ENCODE measurements around the gene FAM110A. TPM values are rescaled to one million over a fixed set of nuclear protein-coding genes. Genes with fewer than 3 reads are reported as not detected.

Gene FAM110A
- total and polyA plus RNA-seq, 4 donors, result 2.9 to 16.2 (median 10.0) TPM

- no peak overlapping the region for H3K4me3 ChIP-seq (ENCODE audit: low read depth, low read length)
- H3K27me3 ChIP-seq (ENCODE audit: control insufficient read depth, insufficient read depth, low read length), result no peaks in the 10 kb centered on the region
- H3K4me1 ChIP-seq (ENCODE audit: control insufficient read depth, insufficient read depth, low read length), result peaks cover 9% of the 10 kb centered on the region
- H3K9me3 ChIP-seq (ENCODE audit: control insufficient read depth, insufficient read depth, low read length), result no peaks in the 10 kb centered on the region
- WGBS (ENCODE audit: insufficient coverage), result 100% methylated on average over 1 of the region's 2 CpGs
- DNase-seq (ENCODE audit: low read depth in 4 of 6, low spot score in 6 of 6), result no peak
- no peak overlapping the region for H3K27ac ChIP-seq (ENCODE audit: low read depth, low read length)
- no peaks in the 10 kb centered on the region for H3K36me3 ChIP-seq (ENCODE audit: control insufficient read depth, insufficient read depth, low read length)
Observed at GRCh38 chr20:829551-829950, 4.0 kb upstream of the FAM110A start.

GRCh38 chr20:830011-830521 is 3.4 kb upstream of the FAM110A start:
- WGBS (ENCODE audit: insufficient coverage), result 81% methylated on average over 5 of the region's 8 CpGs
- Histone ChIP-seq H3K36me3 (ENCODE audit: control insufficient read depth, insufficient read depth, low read length) (no peaks in the 10 kb centered on the region), H3K9me3 (ENCODE audit: control insufficient read depth, insufficient read depth, low read length) (no peaks in the 10 kb centered on the region), H3K4me3 (ENCODE audit: low read depth, low read length) (no peak overlapping the region), H3K4me1 (ENCODE audit: control insufficient read depth, insufficient read depth, low read length) (peaks cover 12% of the 10 kb centered on the region), H3K27ac (ENCODE audit: low read depth, low read length) (no peak overlapping the region), H3K27me3 (ENCODE audit: control insufficient read depth, insufficient read depth, low read length) (no peaks in the 10 kb centered on the region)
- DNase-seq (ENCODE audit: low read depth in 4 of 6, low spot score in 6 of 6), result no peak

DNA sequence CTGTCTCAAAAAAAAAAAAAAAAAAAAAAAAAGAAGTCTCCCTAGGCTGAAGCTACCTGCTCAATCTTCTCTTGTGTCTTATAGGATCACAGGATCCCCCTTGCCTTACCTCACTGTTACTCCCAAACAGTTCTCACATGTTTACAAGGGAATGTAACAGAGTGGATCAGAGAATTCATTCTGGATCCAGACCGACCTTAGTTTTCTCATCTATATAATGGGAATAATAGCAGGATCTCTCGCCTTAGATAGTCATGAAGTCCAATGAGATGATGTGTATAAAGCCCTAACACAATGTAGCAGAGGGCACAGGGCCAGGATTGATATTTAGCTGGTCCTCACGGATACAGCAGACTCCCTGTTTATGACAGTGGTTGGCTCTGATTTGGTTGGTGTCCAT is 2.3 kb upstream of the FAM110A start:
- no peaks in the 10 kb centered on the region for H3K9me3 ChIP-seq (ENCODE audit: control insufficient read depth, insufficient read depth, low read length)
- no peaks in the 10 kb centered on the region for H3K36me3 ChIP-seq (ENCODE audit: control insufficient read depth, insufficient read depth, low read length)
- H3K27me3 ChIP-seq (ENCODE audit: control insufficient read depth, insufficient read depth, low read length), result no peaks in the 10 kb centered on the region
- DNase-seq (ENCODE audit: low read depth in 4 of 6, low spot score in 6 of 6), result no peak
- WGBS (ENCODE audit: insufficient coverage), result 100% methylated on average over 1 of the region's 3 CpGs
- H3K27ac ChIP-seq (ENCODE audit: low read depth, low read length), result no peak overlapping the region
- H3K4me1 ChIP-seq (ENCODE audit: control insufficient read depth, insufficient read depth, low read length), result peaks cover 19% of the 10 kb centered on the region
- H3K4me3 ChIP-seq (ENCODE audit: low read depth, low read length), result no peak overlapping the region

DNA sequence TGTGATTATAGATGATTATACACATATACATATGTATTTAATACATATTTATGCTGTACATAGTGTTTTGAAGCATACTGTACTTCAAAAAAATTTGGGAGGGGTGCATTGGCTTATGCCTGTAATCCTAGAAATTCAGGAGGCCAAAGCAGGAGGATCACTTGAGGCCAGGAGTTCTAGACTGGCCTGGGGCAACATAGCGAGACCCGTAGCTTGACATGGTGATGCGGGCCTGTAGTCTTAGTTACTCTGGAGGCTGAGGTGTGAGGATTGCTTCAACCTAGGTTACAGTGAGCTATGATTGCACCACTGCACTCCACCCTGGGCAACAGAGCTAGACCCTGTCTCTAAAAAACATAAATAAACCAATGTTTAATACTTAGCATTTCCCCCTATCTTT is 1.6 kb upstream of the FAM110A start:
- WGBS (ENCODE audit: insufficient coverage), result no CpG with 5 or more reads among the region's 3 CpGs

DNA sequence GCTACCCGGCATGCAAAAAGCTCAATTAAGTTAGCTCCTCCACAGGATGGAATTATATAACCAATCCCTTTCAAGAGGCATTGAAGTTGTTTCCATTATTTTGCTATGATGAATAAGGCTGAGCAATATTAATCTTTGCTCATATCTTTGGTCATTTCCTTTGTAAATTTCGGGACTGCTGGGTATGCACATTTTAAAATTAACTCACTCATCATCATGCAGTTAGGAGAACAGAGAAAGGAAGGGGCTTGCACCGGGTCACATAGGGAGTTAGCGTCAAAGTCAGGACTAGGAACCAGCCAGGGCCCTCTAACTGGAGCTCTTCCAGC is 430 bp upstream of the FAM110A start:
- Histone ChIP-seq H3K4me3 (ENCODE audit: low read depth, low read length) (peak overlapping the region; percentile 77), H3K4me1 (ENCODE audit: control insufficient read depth, insufficient read depth, low read length) (peaks cover 19% of the 10 kb centered on the region), H3K9me3 (ENCODE audit: control insufficient read depth, insufficient read depth, low read length) (no peaks in the 10 kb centered on the region), H3K27ac (ENCODE audit: low read depth, low read length) (peak overlapping the region; percentile 45), H3K36me3 (ENCODE audit: control insufficient read depth, insufficient read depth, low read length) (no peaks in the 10 kb centered on the region), H3K27me3 (ENCODE audit: control insufficient read depth, insufficient read depth, low read length) (no peaks in the 10 kb centered on the region)
- DNase-seq (ENCODE audit: low read depth in 4 of 6, low spot score in 6 of 6), result no peak
- WGBS (ENCODE audit: insufficient coverage), result 0% methylated on average over 2 of the region's 4 CpGs

More for the DNA sequence above, 1.6 kb upstream of the FAM110A start:
- no peaks in the 10 kb centered on the region for H3K27me3 ChIP-seq (ENCODE audit: control insufficient read depth, insufficient read depth, low read length)
- no peaks in the 10 kb centered on the region for H3K9me3 ChIP-seq (ENCODE audit: control insufficient read depth, insufficient read depth, low read length)
- H3K36me3 ChIP-seq (ENCODE audit: control insufficient read depth, insufficient read depth, low read length), result no peaks in the 10 kb centered on the region
- no peak for DNase-seq (ENCODE audit: low read depth in 4 of 6, low spot score in 6 of 6)
- H3K4me3 ChIP-seq (ENCODE audit: low read depth, low read length), result no peak overlapping the region
- H3K27ac ChIP-seq (ENCODE audit: low read depth, low read length), result no peak overlapping the region
- H3K4me1 ChIP-seq (ENCODE audit: control insufficient read depth, insufficient read depth, low read length), result peaks cover 19% of the 10 kb centered on the region

DNA sequence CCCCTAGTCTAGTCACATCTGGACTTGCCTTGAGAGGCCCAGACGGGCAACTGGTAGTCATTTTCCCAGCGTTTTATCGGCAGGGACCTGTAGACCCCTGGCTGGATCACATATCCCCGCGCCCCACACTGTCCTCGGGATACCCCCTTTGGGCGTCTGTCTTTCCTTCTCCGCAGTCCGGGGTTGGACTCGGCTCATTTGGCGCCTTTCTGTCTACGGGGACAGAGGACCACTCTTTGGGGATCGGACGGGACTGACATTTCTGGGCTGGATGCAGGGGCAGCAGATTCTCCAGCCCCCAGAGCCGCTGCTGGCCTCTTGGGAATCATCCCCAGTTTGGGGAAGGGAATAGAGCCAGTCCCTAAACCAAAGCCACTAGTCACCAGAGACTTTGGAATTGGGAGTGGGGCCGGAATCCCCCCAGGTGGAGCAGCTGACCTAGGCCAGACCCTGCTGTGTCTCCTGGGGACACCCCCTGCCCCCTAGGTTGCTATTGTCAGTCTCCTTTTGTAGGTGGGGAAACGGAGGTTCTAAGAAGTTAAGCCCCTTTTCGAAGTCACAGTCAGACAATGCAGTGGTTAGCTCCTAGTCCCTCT is 734 bp downstream of the FAM110A start:
- no peak overlapping the region for H3K27ac ChIP-seq (ENCODE audit: low read depth, low read length)
- H3K4me1 ChIP-seq (ENCODE audit: control insufficient read depth, insufficient read depth, low read length), result peaks cover 19% of the 10 kb centered on the region
- no peak for DNase-seq (ENCODE audit: low read depth in 4 of 6, low spot score in 6 of 6)
- no peaks in the 10 kb centered on the region for H3K27me3 ChIP-seq (ENCODE audit: control insufficient read depth, insufficient read depth, low read length)
- WGBS (ENCODE audit: insufficient coverage), result 4% methylated on average over 17 of the region's 18 CpGs
- H3K36me3 ChIP-seq (ENCODE audit: control insufficient read depth, insufficient read depth, low read length), result no peaks in the 10 kb centered on the region
- peak overlapping the region; percentile 77 for H3K4me3 ChIP-seq (ENCODE audit: low read depth, low read length)
- no peaks in the 10 kb centered on the region for H3K9me3 ChIP-seq (ENCODE audit: control insufficient read depth, insufficient read depth, low read length)

DNA sequence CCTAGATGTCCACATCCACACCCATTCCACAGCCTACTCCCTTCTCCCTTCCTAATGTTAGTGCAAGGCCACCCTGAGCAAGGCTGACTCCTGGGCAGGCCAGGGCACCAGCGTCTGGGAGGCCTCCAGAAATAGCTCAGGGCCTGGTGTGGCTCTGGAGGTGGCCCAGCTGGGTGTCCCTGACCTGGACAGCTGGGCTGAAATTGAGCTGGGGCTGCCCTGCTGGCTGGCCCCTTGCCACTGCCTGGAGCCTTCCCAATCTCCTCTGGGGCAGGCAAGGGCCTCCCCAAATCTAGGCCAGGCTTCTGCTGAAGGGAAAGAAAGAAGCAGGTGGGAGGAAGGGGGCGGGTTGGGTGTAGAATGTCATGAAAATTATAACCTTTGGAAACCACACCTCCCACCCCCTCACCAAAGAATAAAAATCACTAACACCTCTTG is 2.1 kb downstream of the FAM110A start:
- DNase-seq (ENCODE audit: low read depth in 4 of 6, low spot score in 6 of 6), result no peak
- 50% methylated on average over 1 of the region's 2 CpGs for WGBS (ENCODE audit: insufficient coverage)

GRCh38 chr20:836190-836589 is 2.7 kb downstream of the FAM110A start:
- H3K27ac ChIP-seq (ENCODE audit: low read depth, low read length), result no peak overlapping the region
- WGBS (ENCODE audit: insufficient coverage), result no CpG with 5 or more reads among the region's 1 CpG
- H3K27me3 ChIP-seq (ENCODE audit: control insufficient read depth, insufficient read depth, low read length), result peaks cover 10% of the 10 kb centered on the region
- peaks cover 26% of the 10 kb centered on the region for H3K4me1 ChIP-seq (ENCODE audit: control insufficient read depth, insufficient read depth, low read length)
- H3K4me3 ChIP-seq (ENCODE audit: low read depth, low read length), result no peak overlapping the region
- H3K36me3 ChIP-seq (ENCODE audit: control insufficient read depth, insufficient read depth, low read length), result no peaks in the 10 kb centered on the region
- H3K9me3 ChIP-seq (ENCODE audit: control insufficient read depth, insufficient read depth, low read length), result no peaks in the 10 kb centered on the region
- DNase-seq (ENCODE audit: low read depth in 4 of 6, low spot score in 6 of 6), result no peak

More for the DNA sequence above, 2.1 kb downstream of the FAM110A start:
- H3K4me1 ChIP-seq (ENCODE audit: control insufficient read depth, insufficient read depth, low read length), result peaks cover 21% of the 10 kb centered on the region
- no peaks in the 10 kb centered on the region for H3K9me3 ChIP-seq (ENCODE audit: control insufficient read depth, insufficient read depth, low read length)
- no peak overlapping the region for H3K4me3 ChIP-seq (ENCODE audit: low read depth, low read length)
- H3K36me3 ChIP-seq (ENCODE audit: control insufficient read depth, insufficient read depth, low read length), result no peaks in the 10 kb centered on the region
- peaks cover 6% of the 10 kb centered on the region for H3K27me3 ChIP-seq (ENCODE audit: control insufficient read depth, insufficient read depth, low read length)
- H3K27ac ChIP-seq (ENCODE audit: low read depth, low read length), result no peak overlapping the region

GRCh38 chr20:839015-839414 is 5.5 kb downstream of the FAM110A start:
- 80% methylated on average over 5 of the region's 5 CpGs for WGBS (ENCODE audit: insufficient coverage)
- DNase-seq (ENCODE audit: low read depth in 4 of 6, low spot score in 6 of 6), result no peak

DNA sequence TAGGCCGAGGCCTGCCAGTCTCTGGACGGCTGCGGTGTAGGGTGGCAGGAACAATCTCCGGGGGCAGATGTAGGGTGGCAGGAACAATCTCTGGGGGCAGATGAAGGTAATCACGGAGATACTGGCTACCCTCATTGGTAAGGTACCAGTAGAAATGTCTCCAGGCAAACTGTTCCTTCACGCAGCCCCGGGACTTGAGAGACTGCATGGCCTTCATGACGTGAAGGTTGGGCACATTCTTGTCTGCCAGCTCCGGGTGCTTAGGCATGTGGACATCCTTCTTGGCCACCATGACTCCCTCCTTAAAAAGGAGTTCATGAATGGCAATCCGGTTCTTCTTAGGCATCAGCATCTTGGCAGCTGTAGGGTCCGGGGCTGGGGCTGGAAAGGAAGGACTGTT is 6.1 kb downstream of the FAM110A start:
- DNase-seq (ENCODE audit: low read depth in 4 of 6, low spot score in 6 of 6), result no peak
- peaks cover 33% of the 10 kb centered on the region for H3K4me1 ChIP-seq (ENCODE audit: control insufficient read depth, insufficient read depth, low read length)
- no peaks in the 10 kb centered on the region for H3K36me3 ChIP-seq (ENCODE audit: control insufficient read depth, insufficient read depth, low read length)
- H3K27me3 ChIP-seq (ENCODE audit: control insufficient read depth, insufficient read depth, low read length), result peaks cover 24% of the 10 kb centered on the region
- no peak overlapping the region for H3K27ac ChIP-seq (ENCODE audit: low read depth, low read length)
- 98% methylated on average over 7 of the region's 11 CpGs for WGBS (ENCODE audit: insufficient coverage)
- no peak overlapping the region for H3K4me3 ChIP-seq (ENCODE audit: low read depth, low read length)
- no peaks in the 10 kb centered on the region for H3K9me3 ChIP-seq (ENCODE audit: control insufficient read depth, insufficient read depth, low read length)

More at GRCh38 chr20:839015-839414, 5.5 kb downstream of the FAM110A start:
- peaks cover 33% of the 10 kb centered on the region for H3K4me1 ChIP-seq (ENCODE audit: control insufficient read depth, insufficient read depth, low read length)
- H3K9me3 ChIP-seq (ENCODE audit: control insufficient read depth, insufficient read depth, low read length), result no peaks in the 10 kb centered on the region
- H3K27ac ChIP-seq (ENCODE audit: low read depth, low read length), result no peak overlapping the region
- peaks cover 24% of the 10 kb centered on the region for H3K27me3 ChIP-seq (ENCODE audit: control insufficient read depth, insufficient read depth, low read length)
- H3K36me3 ChIP-seq (ENCODE audit: control insufficient read depth, insufficient read depth, low read length), result no peaks in the 10 kb centered on the region
- H3K4me3 ChIP-seq (ENCODE audit: low read depth, low read length), result no peak overlapping the region
